HG03039 (cell line): ENCODE measurements around the gene ZNF583.

Source experiments
- ATAC-seq: cut with Tn5 transposase; IDR thresholded peaks from one replicate; pipeline ENCODE4 v1.9.1; 2021; ENCODE audit warnings: mild to moderate bottlenecking, moderate library complexity; ENCODE audit not compliant: unreplicated experiment

The ZNF583 gene

GRCh38 chr19:56403764-56404704, at the start of gene ZNF583:
Gene ZNF583, plus strand, starts transcription at chr19:56404332. Its CDS starts 2,783 bp downstream, at chr19:56407115.
- peak; percentile 83 for ATAC-seq

GRCh38 chr19:56355517-56355916, 48.6 kb upstream of the ZNF583 start:
- ATAC-seq, result no peak

GRCh38 chr19:56356944-56357343, 47.2 kb upstream of the ZNF583 start:
- no peak for ATAC-seq

GRCh38 chr19:56360841-56361240, 43.3 kb upstream of the ZNF583 start:
- ATAC-seq, result no peak

GRCh38 chr19:56367829-56368711, 36.1 kb upstream of the ZNF583 start:
- ATAC-seq, result peak; percentile 70

- no peak for ATAC-seq
These were observed 34.1 kb upstream of the ZNF583 start for GRCh38 chr19:56369886-56370676.

- ATAC-seq, result no peak
These were observed 31.9 kb upstream of the ZNF583 start for GRCh38 chr19:56372281-56372680.

- ATAC-seq, result no peak
These were observed 26.8 kb upstream of the ZNF583 start for GRCh38 chr19:56377105-56377924.

GRCh38 chr19:56383826-56384605, 20.1 kb upstream of the ZNF583 start:
- ATAC-seq, result no peak

GRCh38 chr19:56393119-56394012, 10.8 kb upstream of the ZNF583 start, which contains the start of gene ZNF582:
Gene ZNF582, minus strand, starts transcription at chr19:56393534. Its CDS starts 1,782 bp downstream, at chr19:56391752.
- peak; percentile 87 for ATAC-seq

- no peak for ATAC-seq
These were observed 5.3 kb upstream of the ZNF583 start for GRCh38 chr19:56398809-56399208.

- no peak for ATAC-seq
These were observed 3.6 kb upstream of the ZNF583 start for GRCh38 chr19:56400485-56400884.

GRCh38 chr19:56403261-56403660, 871 bp upstream of the ZNF583 start:
- ATAC-seq, result no peak

- ATAC-seq, result no peak
These were observed 549 bp downstream of the ZNF583 start for GRCh38 chr19:56404705-56405056.

GRCh38 chr19:56405062-56405461, 930 bp downstream of the ZNF583 start:
- ATAC-seq, result no peak

GRCh38 chr19:56423276-56423984, 19.3 kb downstream of the ZNF583 start:
- ATAC-seq, result no peak

- no peak for ATAC-seq
These were observed 19.8 kb downstream of the ZNF583 start for GRCh38 chr19:56423985-56424353.
